Right lobe of liver (tissue), 4 donors: ENCODE data around the gene POU5F1.

ENCODE experiments used
- POLR2A ChIP-seq: fragments of 450-650 bp; IDR thresholded peaks from one replicate; pipeline ENCODE4 v1.6.1; 2017; ENCODE audit warnings: antibody characterized with exemption, mild to moderate bottlenecking
- TF ChIP-seq, protein P1 (sequence below), 4 donors: fragments of 200-600 bp in 3 of 4; fragments of 450-650 bp in 1 of 4; IDR thresholded peaks; one replicate each; pipeline versions ENCODE4 v1.5.1 to v1.8.0; 2016 to 2022; ENCODE audit warnings: antibody characterized with exemption in 4 of 4, mild to moderate bottlenecking in 2 of 4
- donor health status: DM: no; HTN: no; CAD: no.
- donor health status: DM: no; HTN: no; CAD: no.
- donor health status: DM: no; HTN: yes; CAD: no.

DNA sequence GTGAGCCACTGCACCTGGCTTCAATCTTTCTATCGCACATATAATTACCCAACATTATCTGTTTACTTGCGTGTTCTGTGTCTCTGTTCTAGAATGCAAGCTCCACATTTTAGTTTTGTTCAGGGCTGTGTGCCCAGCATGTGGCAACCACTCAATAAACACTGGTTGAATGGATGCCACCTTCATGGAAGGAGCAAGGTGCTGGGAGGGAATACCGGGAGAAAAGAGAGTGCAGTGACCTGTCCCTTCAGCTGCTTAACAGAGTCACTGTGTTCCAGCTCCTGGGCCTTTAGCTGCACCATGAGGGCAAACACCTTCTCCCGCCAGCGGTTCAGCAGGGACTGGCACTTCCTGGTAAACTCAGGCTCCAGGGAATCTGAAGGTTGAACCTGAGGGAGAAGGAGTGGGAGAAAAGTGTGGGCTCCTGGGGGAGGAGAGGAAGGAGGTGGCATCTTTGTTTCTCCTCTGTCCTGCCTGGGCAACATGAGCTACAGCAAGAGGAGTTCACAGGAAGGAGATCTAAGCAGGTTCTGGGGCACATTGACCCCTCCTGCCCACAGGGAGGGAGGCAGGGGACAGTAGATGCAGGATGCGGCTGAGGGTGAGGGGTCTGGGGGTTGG, 20.5 kb downstream of the POU5F1 start:
- TF ChIP-seq, protein P1, sequence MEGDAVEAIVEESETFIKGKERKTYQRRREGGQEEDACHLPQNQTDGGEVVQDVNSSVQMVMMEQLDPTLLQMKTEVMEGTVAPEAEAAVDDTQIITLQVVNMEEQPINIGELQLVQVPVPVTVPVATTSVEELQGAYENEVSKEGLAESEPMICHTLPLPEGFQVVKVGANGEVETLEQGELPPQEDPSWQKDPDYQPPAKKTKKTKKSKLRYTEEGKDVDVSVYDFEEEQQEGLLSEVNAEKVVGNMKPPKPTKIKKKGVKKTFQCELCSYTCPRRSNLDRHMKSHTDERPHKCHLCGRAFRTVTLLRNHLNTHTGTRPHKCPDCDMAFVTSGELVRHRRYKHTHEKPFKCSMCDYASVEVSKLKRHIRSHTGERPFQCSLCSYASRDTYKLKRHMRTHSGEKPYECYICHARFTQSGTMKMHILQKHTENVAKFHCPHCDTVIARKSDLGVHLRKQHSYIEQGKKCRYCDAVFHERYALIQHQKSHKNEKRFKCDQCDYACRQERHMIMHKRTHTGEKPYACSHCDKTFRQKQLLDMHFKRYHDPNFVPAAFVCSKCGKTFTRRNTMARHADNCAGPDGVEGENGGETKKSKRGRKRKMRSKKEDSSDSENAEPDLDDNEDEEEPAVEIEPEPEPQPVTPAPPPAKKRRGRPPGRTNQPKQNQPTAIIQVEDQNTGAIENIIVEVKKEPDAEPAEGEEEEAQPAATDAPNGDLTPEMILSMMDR (IDR thresholded peaks at IDR 0.05) = no peak
- no peak for TF ChIP-seq POLR2A
